ENCODE results near the gene PPP1R9B.

Gene PPP1R9B

DNA sequence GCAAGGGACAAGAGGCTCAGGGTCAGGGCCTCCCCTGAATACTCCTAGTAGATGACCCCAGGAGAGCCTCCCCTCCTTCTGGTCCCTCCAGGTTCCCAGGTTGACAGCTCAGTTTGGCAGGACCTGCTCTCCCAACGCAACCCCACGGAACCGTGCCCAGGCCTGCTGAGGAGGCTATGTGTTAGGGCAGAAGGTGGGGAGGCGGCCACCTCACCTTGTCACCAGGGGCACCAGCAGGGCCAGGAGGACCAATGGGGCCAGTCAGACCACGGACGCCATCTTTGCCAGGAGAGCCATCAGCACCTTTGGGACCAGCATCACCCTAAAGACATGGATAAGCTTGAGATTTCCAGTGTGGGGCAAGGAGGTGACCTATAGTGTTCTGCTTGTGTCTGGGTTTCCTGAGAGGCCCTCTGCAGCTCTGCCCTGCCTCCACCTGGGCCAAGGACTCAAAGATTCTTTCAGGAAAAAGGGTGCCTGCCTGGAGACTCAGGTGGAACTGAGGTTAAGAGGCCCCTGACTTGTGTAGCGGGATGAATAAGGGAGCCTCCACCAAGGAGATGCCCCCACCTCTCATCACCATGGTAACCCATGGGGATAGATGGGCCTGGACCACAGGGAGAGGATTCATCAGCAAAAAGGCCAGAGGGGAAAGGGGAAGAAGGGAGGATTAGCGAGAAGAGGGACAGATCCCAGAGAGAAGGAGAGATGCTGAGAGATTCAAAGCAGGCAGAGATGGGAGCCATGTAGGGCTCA lies 40.3 kb upstream of the PPP1R9B start:
- no peak for ATAC-seq
- no peak for TF ChIP-seq ZFP30 (CRISPR knock-in tag; IDR thresholded peaks at IDR 0.05)
- TF ChIP-seq ISL1 (CRISPR knock-in tag; IDR thresholded peaks at IDR 0.05), result no peak
- no peak for TF ChIP-seq TCF4 (CRISPR knock-in tag; IDR thresholded peaks at IDR 0.05; ENCODE audit: borderline replicate concordance)
- no peak for TF ChIP-seq ZNF70 (CRISPR knock-in tag; IDR thresholded peaks at IDR 0.05)
- TF ChIP-seq, protein P1, sequence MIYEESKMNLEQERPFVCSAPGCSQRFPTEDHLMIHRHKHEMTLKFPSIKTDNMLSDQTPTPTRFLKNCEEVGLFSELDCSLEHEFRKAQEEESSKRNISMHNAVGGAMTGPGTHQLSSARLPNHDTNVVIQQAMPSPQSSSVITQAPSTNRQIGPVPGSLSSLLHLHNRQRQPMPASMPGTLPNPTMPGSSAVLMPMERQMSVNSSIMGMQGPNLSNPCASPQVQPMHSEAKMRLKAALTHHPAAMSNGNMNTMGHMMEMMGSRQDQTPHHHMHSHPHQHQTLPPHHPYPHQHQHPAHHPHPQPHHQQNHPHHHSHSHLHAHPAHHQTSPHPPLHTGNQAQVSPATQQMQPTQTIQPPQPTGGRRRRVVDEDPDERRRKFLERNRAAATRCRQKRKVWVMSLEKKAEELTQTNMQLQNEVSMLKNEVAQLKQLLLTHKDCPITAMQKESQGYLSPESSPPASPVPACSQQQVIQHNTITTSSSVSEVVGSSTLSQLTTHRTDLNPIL (CRISPR knock-in tag; IDR thresholded peaks at IDR 0.05; ENCODE audit: low read depth), result no peak
- TF ChIP-seq, protein P2, sequence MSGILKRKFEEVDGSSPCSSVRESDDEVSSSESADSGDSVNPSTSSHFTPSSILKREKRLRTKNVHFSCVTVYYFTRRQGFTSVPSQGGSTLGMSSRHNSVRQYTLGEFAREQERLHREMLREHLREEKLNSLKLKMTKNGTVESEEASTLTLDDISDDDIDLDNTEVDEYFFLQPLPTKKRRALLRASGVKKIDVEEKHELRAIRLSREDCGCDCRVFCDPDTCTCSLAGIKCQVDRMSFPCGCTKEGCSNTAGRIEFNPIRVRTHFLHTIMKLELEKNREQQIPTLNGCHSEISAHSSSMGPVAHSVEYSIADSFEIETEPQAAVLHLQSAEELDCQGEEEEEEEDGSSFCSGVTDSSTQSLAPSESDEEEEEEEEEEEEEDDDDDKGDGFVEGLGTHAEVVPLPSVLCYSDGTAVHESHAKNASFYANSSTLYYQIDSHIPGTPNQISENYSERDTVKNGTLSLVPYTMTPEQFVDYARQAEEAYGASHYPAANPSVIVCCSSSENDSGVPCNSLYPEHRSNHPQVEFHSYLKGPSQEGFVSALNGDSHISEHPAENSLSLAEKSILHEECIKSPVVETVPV (CRISPR knock-in tag; IDR thresholded peaks at IDR 0.05), result no peak
- no peak for TF ChIP-seq ARNTL (CRISPR knock-in tag; IDR thresholded peaks at IDR 0.05; ENCODE audit: borderline replicate concordance, low read depth)
- TF ChIP-seq BACH2 (CRISPR knock-in tag; IDR thresholded peaks at IDR 0.05; ENCODE audit: borderline replicate concordance), result no peak
- no peak for TF ChIP-seq RARB (CRISPR knock-in tag; IDR thresholded peaks at IDR 0.05)
- TF ChIP-seq, protein P3, sequence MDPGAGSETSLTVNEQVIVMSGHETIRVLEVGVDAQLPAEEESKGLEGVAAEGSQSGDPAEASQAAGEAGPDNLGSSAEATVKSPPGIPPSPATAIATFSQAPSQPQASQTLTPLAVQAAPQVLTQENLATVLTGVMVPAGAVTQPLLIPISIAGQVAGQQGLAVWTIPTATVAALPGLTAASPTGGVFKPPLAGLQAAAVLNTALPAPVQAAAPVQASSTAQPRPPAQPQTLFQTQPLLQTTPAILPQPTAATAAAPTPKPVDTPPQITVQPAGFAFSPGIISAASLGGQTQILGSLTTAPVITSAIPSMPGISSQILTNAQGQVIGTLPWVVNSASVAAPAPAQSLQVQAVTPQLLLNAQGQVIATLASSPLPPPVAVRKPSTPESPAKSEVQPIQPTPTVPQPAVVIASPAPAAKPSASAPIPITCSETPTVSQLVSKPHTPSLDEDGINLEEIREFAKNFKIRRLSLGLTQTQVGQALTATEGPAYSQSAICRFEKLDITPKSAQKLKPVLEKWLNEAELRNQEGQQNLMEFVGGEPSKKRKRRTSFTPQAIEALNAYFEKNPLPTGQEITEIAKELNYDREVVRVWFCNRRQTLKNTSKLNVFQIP (CRISPR knock-in tag; IDR thresholded peaks at IDR 0.05; ENCODE audit: borderline replicate concordance, low read depth), result no peak
- no peak for TF ChIP-seq OSR1 (CRISPR knock-in tag; IDR thresholded peaks at IDR 0.05)
- no peak for TF ChIP-seq ESRRG (CRISPR knock-in tag; IDR thresholded peaks at IDR 0.05)
- no peak for TF ChIP-seq ZNF565 (CRISPR knock-in tag; conservative IDR thresholded peaks at IDR 0.05; ENCODE audit: low read depth)
- TF ChIP-seq, protein P4, sequence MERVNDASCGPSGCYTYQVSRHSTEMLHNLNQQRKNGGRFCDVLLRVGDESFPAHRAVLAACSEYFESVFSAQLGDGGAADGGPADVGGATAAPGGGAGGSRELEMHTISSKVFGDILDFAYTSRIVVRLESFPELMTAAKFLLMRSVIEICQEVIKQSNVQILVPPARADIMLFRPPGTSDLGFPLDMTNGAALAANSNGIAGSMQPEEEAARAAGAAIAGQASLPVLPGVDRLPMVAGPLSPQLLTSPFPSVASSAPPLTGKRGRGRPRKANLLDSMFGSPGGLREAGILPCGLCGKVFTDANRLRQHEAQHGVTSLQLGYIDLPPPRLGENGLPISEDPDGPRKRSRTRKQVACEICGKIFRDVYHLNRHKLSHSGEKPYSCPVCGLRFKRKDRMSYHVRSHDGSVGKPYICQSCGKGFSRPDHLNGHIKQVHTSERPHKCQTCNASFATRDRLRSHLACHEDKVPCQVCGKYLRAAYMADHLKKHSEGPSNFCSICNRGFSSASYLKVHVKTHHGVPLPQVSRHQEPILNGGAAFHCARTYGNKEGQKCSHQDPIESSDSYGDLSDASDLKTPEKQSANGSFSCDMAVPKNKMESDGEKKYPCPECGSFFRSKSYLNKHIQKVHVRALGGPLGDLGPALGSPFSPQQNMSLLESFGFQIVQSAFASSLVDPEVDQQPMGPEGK (CRISPR knock-in tag; IDR thresholded peaks at IDR 0.05; ENCODE audit: borderline replicate concordance), result no peak
- no peak for TF ChIP-seq ZC3H10 (CRISPR knock-in tag; IDR thresholded peaks at IDR 0.05)
- no peak for TF ChIP-seq TOX (CRISPR knock-in tag; IDR thresholded peaks at IDR 0.05; ENCODE audit: borderline replicate concordance)
- TF ChIP-seq ZFP3 (CRISPR knock-in tag; IDR thresholded peaks at IDR 0.05), result no peak

DNA sequence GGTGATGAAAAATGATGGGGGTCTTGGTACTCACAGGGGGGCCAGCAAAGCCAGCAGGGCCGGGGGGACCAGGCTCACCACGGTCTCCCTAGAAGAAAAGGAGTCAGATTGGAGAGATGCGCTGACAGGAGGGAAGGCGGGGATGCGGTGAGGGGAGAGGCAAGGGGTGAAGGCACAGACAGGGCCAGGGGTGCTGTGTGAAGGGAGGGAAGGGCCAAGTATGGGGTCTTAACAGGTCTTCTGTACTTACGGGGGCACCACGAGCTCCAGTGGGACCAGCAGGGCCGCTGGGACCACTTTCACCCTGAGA lies 39.8 kb upstream of the PPP1R9B start:
- no peak for ATAC-seq
- TF ChIP-seq ZNF8 (CRISPR knock-in tag; IDR thresholded peaks at IDR 0.05), result no peak
- TF ChIP-seq, protein P2 (CRISPR knock-in tag; IDR thresholded peaks at IDR 0.05), result no peak
- no peak for TF ChIP-seq ZFP3 (CRISPR knock-in tag; IDR thresholded peaks at IDR 0.05)
- TF ChIP-seq, protein P1 (CRISPR knock-in tag; IDR thresholded peaks at IDR 0.05; ENCODE audit: low read depth), result no peak
- TF ChIP-seq ZC3H10 (CRISPR knock-in tag; IDR thresholded peaks at IDR 0.05), result no peak
- no peak for TF ChIP-seq TCF4 (CRISPR knock-in tag; IDR thresholded peaks at IDR 0.05; ENCODE audit: borderline replicate concordance)
- TF ChIP-seq, protein P4 (CRISPR knock-in tag; IDR thresholded peaks at IDR 0.05; ENCODE audit: borderline replicate concordance), result no peak
- TF ChIP-seq ISL1 (CRISPR knock-in tag; IDR thresholded peaks at IDR 0.05), result no peak
- no peak for TF ChIP-seq ZFP30 (CRISPR knock-in tag; IDR thresholded peaks at IDR 0.05)
- TF ChIP-seq CSDC2 (CRISPR knock-in tag; IDR thresholded peaks at IDR 0.05), result no peak
- TF ChIP-seq, protein P5, sequence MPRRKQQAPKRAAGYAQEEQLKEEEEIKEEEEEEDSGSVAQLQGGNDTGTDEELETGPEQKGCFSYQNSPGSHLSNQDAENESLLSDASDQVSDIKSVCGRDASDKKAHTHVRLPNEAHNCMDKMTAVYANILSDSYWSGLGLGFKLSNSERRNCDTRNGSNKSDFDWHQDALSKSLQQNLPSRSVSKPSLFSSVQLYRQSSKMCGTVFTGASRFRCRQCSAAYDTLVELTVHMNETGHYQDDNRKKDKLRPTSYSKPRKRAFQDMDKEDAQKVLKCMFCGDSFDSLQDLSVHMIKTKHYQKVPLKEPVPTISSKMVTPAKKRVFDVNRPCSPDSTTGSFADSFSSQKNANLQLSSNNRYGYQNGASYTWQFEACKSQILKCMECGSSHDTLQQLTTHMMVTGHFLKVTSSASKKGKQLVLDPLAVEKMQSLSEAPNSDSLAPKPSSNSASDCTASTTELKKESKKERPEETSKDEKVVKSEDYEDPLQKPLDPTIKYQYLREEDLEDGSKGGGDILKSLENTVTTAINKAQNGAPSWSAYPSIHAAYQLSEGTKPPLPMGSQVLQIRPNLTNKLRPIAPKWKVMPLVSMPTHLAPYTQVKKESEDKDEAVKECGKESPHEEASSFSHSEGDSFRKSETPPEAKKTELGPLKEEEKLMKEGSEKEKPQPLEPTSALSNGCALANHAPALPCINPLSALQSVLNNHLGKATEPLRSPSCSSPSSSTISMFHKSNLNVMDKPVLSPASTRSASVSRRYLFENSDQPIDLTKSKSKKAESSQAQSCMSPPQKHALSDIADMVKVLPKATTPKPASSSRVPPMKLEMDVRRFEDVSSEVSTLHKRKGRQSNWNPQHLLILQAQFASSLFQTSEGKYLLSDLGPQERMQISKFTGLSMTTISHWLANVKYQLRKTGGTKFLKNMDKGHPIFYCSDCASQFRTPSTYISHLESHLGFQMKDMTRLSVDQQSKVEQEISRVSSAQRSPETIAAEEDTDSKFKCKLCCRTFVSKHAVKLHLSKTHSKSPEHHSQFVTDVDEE (CRISPR knock-in tag; IDR thresholded peaks at IDR 0.05), result no peak
- TF ChIP-seq BACH2 (CRISPR knock-in tag; IDR thresholded peaks at IDR 0.05; ENCODE audit: borderline replicate concordance), result no peak
- TF ChIP-seq, protein P3 (CRISPR knock-in tag; IDR thresholded peaks at IDR 0.05; ENCODE audit: borderline replicate concordance, low read depth), result no peak
- TF ChIP-seq ESRRG (CRISPR knock-in tag; IDR thresholded peaks at IDR 0.05), result no peak
- TF ChIP-seq GLIS3 (CRISPR knock-in tag; IDR thresholded peaks at IDR 0.05), result no peak

Measured in SK-N-SH treated with all-trans-retinoic acid at 6 μM for 48 hours (cell line).